Measurements from ENCODE around the gene KCTD4.
"Not testable (repeated sequence)": the region's sequence is repeated elsewhere in the genome, so short reads cannot be mapped to it uniquely, and the experiment has no call there.

KCTD4 gene

GRCh38 chr13:45200701-45201232, at the start of gene KCTD4:
Gene KCTD4 (minus strand): TSS chr13:45201045. CDS start chr13:45194567, 6,478 bp downstream.
- DNase-seq (ENCODE audit: low spot score): no peak

- DNase-seq (ENCODE audit: low spot score): no peak
These were observed 48.8 kb upstream of the KCTD4 start for GRCh38 chr13:45249662-45250061.

GRCh38 chr13:45244736-45245135, 43.9 kb upstream of the KCTD4 start:
- DNase-seq (ENCODE audit: low spot score): not testable (repeated sequence)

- DNase-seq (ENCODE audit: low spot score): no peak
These were observed 42.2 kb upstream of the KCTD4 start for GRCh38 chr13:45243077-45243476.

- DNase-seq (ENCODE audit: low spot score): no peak
These were observed 41.7 kb upstream of the KCTD4 start for GRCh38 chr13:45242524-45242923.

GRCh38 chr13:45242070-45242469, 41.2 kb upstream of the KCTD4 start:
- no peak for DNase-seq (ENCODE audit: low spot score)

GRCh38 chr13:45240143-45240542, 39.3 kb upstream of the KCTD4 start:
- DNase-seq (ENCODE audit: low spot score): no peak

GRCh38 chr13:45238945-45239795, 38.3 kb upstream of the KCTD4 start:
- DNase-seq (ENCODE audit: low spot score): no peak

- DNase-seq (ENCODE audit: low spot score): no peak
These were observed 31.7 kb upstream of the KCTD4 start for GRCh38 chr13:45232591-45232990.

GRCh38 chr13:45231722-45232121, 30.9 kb upstream of the KCTD4 start:
- DNase-seq (ENCODE audit: low spot score): no peak

- DNase-seq (ENCODE audit: low spot score): no peak
These were observed 30.5 kb upstream of the KCTD4 start for GRCh38 chr13:45231305-45231704.

GRCh38 chr13:45229172-45229571, 28.3 kb upstream of the KCTD4 start:
- no peak for DNase-seq (ENCODE audit: low spot score)

GRCh38 chr13:45228002-45228401, 27.2 kb upstream of the KCTD4 start:
- no peak for DNase-seq (ENCODE audit: low spot score)

- no peak for DNase-seq (ENCODE audit: low spot score)
These were observed 25.2 kb upstream of the KCTD4 start for GRCh38 chr13:45226024-45226423.

- no peak for DNase-seq (ENCODE audit: low spot score)
These were observed 24.5 kb upstream of the KCTD4 start for GRCh38 chr13:45225370-45225769.

- DNase-seq (ENCODE audit: low spot score): no peak
These were observed 23.3 kb upstream of the KCTD4 start for GRCh38 chr13:45224176-45224575.

GRCh38 chr13:45222919-45223318, 22.1 kb upstream of the KCTD4 start:
- no peak for DNase-seq (ENCODE audit: low spot score)

GRCh38 chr13:45222516-45222915, 21.7 kb upstream of the KCTD4 start:
- DNase-seq (ENCODE audit: low spot score): no peak

- DNase-seq (ENCODE audit: low spot score): no peak
These were observed 19.6 kb upstream of the KCTD4 start for GRCh38 chr13:45220403-45220802.

GRCh38 chr13:45219938-45220375, 19.1 kb upstream of the KCTD4 start:
- DNase-seq (ENCODE audit: low spot score): no peak

- no peak for DNase-seq (ENCODE audit: low spot score)
These were observed 18.5 kb upstream of the KCTD4 start for GRCh38 chr13:45219123-45219891.

- no peak for DNase-seq (ENCODE audit: low spot score)
These were observed 17.8 kb upstream of the KCTD4 start for GRCh38 chr13:45218689-45219088.

- DNase-seq (ENCODE audit: low spot score): no peak
These were observed 15.3 kb upstream of the KCTD4 start for GRCh38 chr13:45216193-45216592.

Data from CD4-positive, alpha-beta T cell treated with Interleukin-2 at 100 ng/mL for 4 hours (primary cell).